Measurements from ENCODE around the gene OR5A2.

Gene OR5A2, protein sequence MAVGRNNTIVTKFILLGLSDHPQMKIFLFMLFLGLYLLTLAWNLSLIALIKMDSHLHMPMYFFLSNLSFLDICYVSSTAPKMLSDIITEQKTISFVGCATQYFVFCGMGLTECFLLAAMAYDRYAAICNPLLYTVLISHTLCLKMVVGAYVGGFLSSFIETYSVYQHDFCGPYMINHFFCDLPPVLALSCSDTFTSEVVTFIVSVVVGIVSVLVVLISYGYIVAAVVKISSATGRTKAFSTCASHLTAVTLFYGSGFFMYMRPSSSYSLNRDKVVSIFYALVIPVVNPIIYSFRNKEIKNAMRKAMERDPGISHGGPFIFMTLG

GRCh38 chr11:59426361-59427067 lies at the start of gene OR5A2:
TSS of gene OR5A2 (minus strand) at chr11:59426413. CDS start at chr11:59422953, 3,460 bp downstream.
- TF ChIP-seq, protein P1, sequence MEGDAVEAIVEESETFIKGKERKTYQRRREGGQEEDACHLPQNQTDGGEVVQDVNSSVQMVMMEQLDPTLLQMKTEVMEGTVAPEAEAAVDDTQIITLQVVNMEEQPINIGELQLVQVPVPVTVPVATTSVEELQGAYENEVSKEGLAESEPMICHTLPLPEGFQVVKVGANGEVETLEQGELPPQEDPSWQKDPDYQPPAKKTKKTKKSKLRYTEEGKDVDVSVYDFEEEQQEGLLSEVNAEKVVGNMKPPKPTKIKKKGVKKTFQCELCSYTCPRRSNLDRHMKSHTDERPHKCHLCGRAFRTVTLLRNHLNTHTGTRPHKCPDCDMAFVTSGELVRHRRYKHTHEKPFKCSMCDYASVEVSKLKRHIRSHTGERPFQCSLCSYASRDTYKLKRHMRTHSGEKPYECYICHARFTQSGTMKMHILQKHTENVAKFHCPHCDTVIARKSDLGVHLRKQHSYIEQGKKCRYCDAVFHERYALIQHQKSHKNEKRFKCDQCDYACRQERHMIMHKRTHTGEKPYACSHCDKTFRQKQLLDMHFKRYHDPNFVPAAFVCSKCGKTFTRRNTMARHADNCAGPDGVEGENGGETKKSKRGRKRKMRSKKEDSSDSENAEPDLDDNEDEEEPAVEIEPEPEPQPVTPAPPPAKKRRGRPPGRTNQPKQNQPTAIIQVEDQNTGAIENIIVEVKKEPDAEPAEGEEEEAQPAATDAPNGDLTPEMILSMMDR (IDR thresholded peaks at IDR 0.05; ENCODE audit: insufficient read depth, low read length, poor library complexity, severe bottlenecking) = no peak
- H3K4me3 ChIP-seq (replicated peaks; ENCODE audit: low read depth, low read length) = no peak within 1 kb of the TSS
- H3K36me3 ChIP-seq (ENCODE audit: control insufficient read depth, insufficient read depth, low read length) = no peaks in the 10 kb centered on the region
- no peaks in the 10 kb centered on the region for H3K27me3 ChIP-seq (replicated peaks; ENCODE audit: control insufficient read depth, insufficient read depth, low read length)
- no peak for DNase-seq (ENCODE audit: extremely low read depth, insufficient read length)

DNA sequence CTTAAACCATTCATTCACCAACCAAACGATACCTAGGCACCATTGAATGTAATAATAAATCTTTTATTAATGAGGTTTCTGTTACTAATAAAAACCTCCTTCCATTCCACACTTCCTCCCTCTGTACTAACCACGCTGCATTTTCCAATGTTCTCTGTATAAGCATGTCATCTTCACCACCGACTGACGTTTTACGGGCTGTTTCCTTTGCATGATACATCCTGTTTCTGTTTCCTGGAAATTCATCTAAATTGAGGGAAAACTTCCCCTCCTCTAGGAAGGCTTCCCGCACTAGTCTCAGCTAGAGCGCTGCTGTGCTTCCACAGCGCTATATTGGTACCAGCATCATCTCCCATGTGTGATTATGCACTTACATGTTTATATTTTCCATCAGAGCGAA lies 49.0 kb upstream of the OR5A2 start:
- TF ChIP-seq, protein P1 (IDR thresholded peaks at IDR 0.05; ENCODE audit: insufficient read depth, low read length, poor library complexity, severe bottlenecking) = no peak
- H3K27me3 ChIP-seq (replicated peaks; ENCODE audit: control insufficient read depth, insufficient read depth, low read length) = no peaks in the 10 kb centered on the region
- no peak overlapping the region for H3K4me3 ChIP-seq (replicated peaks; ENCODE audit: low read depth, low read length)
- H3K36me3 ChIP-seq (ENCODE audit: control insufficient read depth, insufficient read depth, low read length) = no peaks in the 10 kb centered on the region
- no peak for DNase-seq (ENCODE audit: extremely low read depth, insufficient read length)

DNA sequence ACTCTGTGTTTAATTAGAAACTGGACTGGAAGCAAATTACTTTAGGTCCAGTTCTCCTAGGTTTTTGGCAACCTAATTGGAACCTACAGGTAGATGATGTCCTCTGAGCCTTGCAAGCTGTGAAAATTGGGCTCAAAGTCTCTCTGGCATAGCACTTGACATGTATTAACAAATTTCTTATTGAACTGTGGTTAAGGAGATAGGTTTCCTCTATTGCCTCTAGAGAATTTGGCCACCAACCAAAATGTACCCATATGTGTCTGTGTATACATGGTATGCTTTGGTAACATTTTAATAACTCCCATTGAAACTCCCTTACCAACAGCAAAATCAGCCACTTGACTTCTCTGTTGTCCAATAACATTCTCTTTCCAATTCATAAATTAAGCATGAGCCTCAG lies 46.8 kb upstream of the OR5A2 start, which contains the start of gene OR4D10:
Gene OR4D10 (plus strand): TSS at position 301 of the 400 bp plus-strand sequence. CDS start 4,115 bp downstream, outside the sequence.
- Histone ChIP-seq H3K27me3 (replicated peaks; ENCODE audit: control insufficient read depth, insufficient read depth, low read length) (no peaks in the 10 kb centered on the region), H3K4me3 (replicated peaks; ENCODE audit: low read depth, low read length) (no peak within 1 kb of the TSS), H3K36me3 (ENCODE audit: control insufficient read depth, insufficient read depth, low read length) (no peaks in the 10 kb centered on the region)
- no peak for DNase-seq (ENCODE audit: extremely low read depth, insufficient read length)
- TF ChIP-seq, protein P1 (IDR thresholded peaks at IDR 0.05; ENCODE audit: insufficient read depth, low read length, poor library complexity, severe bottlenecking) = no peak

GRCh38 chr11:59463190-59463641 lies 37.0 kb upstream of the OR5A2 start:
- Histone ChIP-seq H3K27me3 (replicated peaks; ENCODE audit: control insufficient read depth, insufficient read depth, low read length) (no peaks in the 10 kb centered on the region), H3K4me3 (replicated peaks; ENCODE audit: low read depth, low read length) (no peak overlapping the region), H3K36me3 (ENCODE audit: control insufficient read depth, insufficient read depth, low read length) (no peaks in the 10 kb centered on the region)
- TF ChIP-seq, protein P1 (IDR thresholded peaks at IDR 0.05; ENCODE audit: insufficient read depth, low read length, poor library complexity, severe bottlenecking) = no peak
- DNase-seq (ENCODE audit: extremely low read depth, insufficient read length) = no peak

- TF ChIP-seq, protein P1 (IDR thresholded peaks at IDR 0.05; ENCODE audit: insufficient read depth, low read length, poor library complexity, severe bottlenecking) = no peak
- Histone ChIP-seq H3K36me3 (ENCODE audit: control insufficient read depth, insufficient read depth, low read length) (no peaks in the 10 kb centered on the region), H3K4me3 (replicated peaks; ENCODE audit: low read depth, low read length) (no peak overlapping the region), H3K27me3 (replicated peaks; ENCODE audit: control insufficient read depth, insufficient read depth, low read length) (no peaks in the 10 kb centered on the region; the same call in 1 of the 2 replicates)
- no peak for DNase-seq (ENCODE audit: extremely low read depth, insufficient read length)
These were observed 33.7 kb upstream of the OR5A2 start for GRCh38 chr11:59459916-59460315.
